IMR-90 (cell line): ENCODE measurements around the gene HIVEP1. TPM values are rescaled to one million over a fixed set of nuclear protein-coding genes. Genes with fewer than 3 reads are reported as not detected.

ENCODE experiments used
- ATAC-seq: fragments of 200-7000 bp; cut with Tn5 transposase; 2 replicates; pipeline ENCODE4 v1.9.1; 2020; ENCODE audit warnings: low read depth, mild to moderate bottlenecking, moderate library complexity
- BruUV-seq: library from RNA; stranded (reverse); fragments of 400-500 nt; replicated peaks from 2 replicates; lab custom pipeline; 2021; lab: Mats Ljungman, UMichigan
- CTCF ChIA-PET: fragments of 300-600 bp; formaldehyde crosslinking; extraction: SDS; loops from one replicate; lab custom pipeline; 2021; ENCODE audit warnings: antibody characterized with exemption; lab: Yijun Ruan, JAX
- POLR2A ChIA-PET: fragments of 300-600 bp; sonication (Branson Sonifier 250); formaldehyde crosslinking; loops from one replicate; lab custom pipeline; 2022; ENCODE audit warnings: antibody characterized with exemption; ENCODE audit not compliant: unreplicated experiment; lab: Charles Lee
- DNase-seq: peaks from one replicate; pipeline ENCODE4 v3.0.0; 2013
- H2AFZ ChIP-seq: replicated peaks from 2 replicates; pipeline ENCODE3; 2013; ENCODE audit warnings: low read length, mild to moderate bottlenecking; ENCODE audit not compliant: poor library complexity
- H2AK5ac ChIP-seq: 2 replicates; pipeline ENCODE4 v1.6.1; 2013; ENCODE audit warnings: low read depth, low read length, inconsistent platforms
- H2AK9ac ChIP-seq: replicated peaks from 2 replicates; pipeline ENCODE3; 2013; ENCODE audit warnings: mild to moderate bottlenecking, low read depth, low read length, moderate library complexity; ENCODE audit not compliant: poor library complexity
- H2BK120ac ChIP-seq: 2 replicates; pipeline ENCODE4 v1.6.1; 2013; ENCODE audit warnings: low read depth, low read length, inconsistent platforms
- H2BK15ac ChIP-seq: 3 replicates; pipeline ENCODE4 v1.6.1; 2013; ENCODE audit warnings: low read depth, low read length, inconsistent platforms
- H2BK20ac ChIP-seq: 2 replicates; pipeline ENCODE4 v1.6.1; 2013; ENCODE audit warnings: low read depth, mild to moderate bottlenecking, inconsistent platforms, low read length, moderate library complexity
- H2BK5ac ChIP-seq: 2 replicates; pipeline ENCODE4 v1.6.1; 2013; ENCODE audit warnings: mild to moderate bottlenecking, low read depth, low read length, inconsistent platforms; ENCODE audit not compliant: poor library complexity, severe bottlenecking
- H3K14ac ChIP-seq: replicated peaks from 2 replicates; pipeline ENCODE4 v1.6.1; 2013; ENCODE audit warnings: low read depth, low read length, inconsistent platforms
- H3K18ac ChIP-seq: 2 replicates; pipeline ENCODE4 v1.6.1; 2013; ENCODE audit warnings: low read depth, low read length, control low read depth
- H3K23ac ChIP-seq: 2 replicates; pipeline ENCODE4 v1.6.1; 2013; ENCODE audit warnings: low read depth, low read length, inconsistent platforms
- H3K27ac ChIP-seq: 2 replicates; pipeline ENCODE4 v1.5.1; 2013; ENCODE audit warnings: mild to moderate bottlenecking, control low read depth, low read length; ENCODE audit not compliant: insufficient read depth
- H3K27me3 ChIP-seq: 2 replicates; pipeline ENCODE4 v1.6.1; 2013; ENCODE audit warnings: low read length; ENCODE audit not compliant: control insufficient read depth, insufficient read depth
- H3K36me3 ChIP-seq: 2 replicates; pipeline ENCODE4 v1.6.1; 2013; ENCODE audit warnings: low read length, mixed read lengths; ENCODE audit not compliant: control insufficient read depth, insufficient read depth
- H3K4ac ChIP-seq: 2 replicates; pipeline ENCODE4 v1.6.1; 2013; ENCODE audit warnings: low read depth, low read length, inconsistent platforms
- H3K4me1 ChIP-seq: 2 replicates; pipeline ENCODE4 v1.6.1; 2013; ENCODE audit warnings: low read length, mixed read lengths; ENCODE audit not compliant: control insufficient read depth, insufficient read depth
- H3K4me2 ChIP-seq: 2 replicates; pipeline ENCODE4 v1.6.1; 2013; ENCODE audit warnings: low read depth, mild to moderate bottlenecking, control low read depth, low read length, moderate library complexity
- H3K4me3 ChIP-seq: 2 replicates; pipeline ENCODE4 v1.5.1; 2013; ENCODE audit warnings: low read depth, mild to moderate bottlenecking, control low read depth, low read length, moderate library complexity; ENCODE audit not compliant: insufficient read depth
- H3K56ac ChIP-seq: 2 replicates; pipeline ENCODE4 v1.6.1; 2013; ENCODE audit warnings: low read length, inconsistent platforms; ENCODE audit not compliant: insufficient read depth; ENCODE audit errors: extremely low read depth
- H3K79me1 ChIP-seq, 2 experiments: 2 replicates each; pipeline ENCODE4 v1.6.1; 2013; ENCODE audit warnings: low read length in 2 of 2, inconsistent platforms in 1 of 2, low read depth in 1 of 2
- H3K9ac ChIP-seq: 2 replicates; pipeline ENCODE4 v1.6.1; 2013; ENCODE audit warnings: low read depth, low read length, control low read depth
- H3K9me1 ChIP-seq: 2 replicates; pipeline ENCODE4 v1.6.1; 2013; ENCODE audit warnings: low read length, inconsistent platforms; ENCODE audit not compliant: insufficient read depth
- H3K9me3 ChIP-seq: 2 replicates; pipeline ENCODE4 v1.6.1; 2013; ENCODE audit warnings: low read length; ENCODE audit not compliant: control insufficient read depth, insufficient read depth
- H4K20me1 ChIP-seq: 2 replicates; pipeline ENCODE4 v1.6.1; 2013; ENCODE audit warnings: low read length, inconsistent platforms; ENCODE audit not compliant: insufficient read depth
- H4K5ac ChIP-seq: 2 replicates; pipeline ENCODE4 v1.6.1; 2013; ENCODE audit warnings: mild to moderate bottlenecking, low read depth, low read length, control low read depth
- H4K8ac ChIP-seq, 2 experiments: 2 replicates each; pipeline ENCODE4 v1.6.1; 2013; ENCODE audit warnings: low read depth in 2 of 2, low read length in 2 of 2, control low read depth in 1 of 2, inconsistent platforms in 1 of 2
- H4K91ac ChIP-seq: 2 replicates; pipeline ENCODE4 v1.6.1; 2013; ENCODE audit warnings: low read depth, low read length, inconsistent platforms; ENCODE audit not compliant: insufficient read depth
- CTCF ChIP-seq: conservative IDR thresholded peaks from 2 replicates; pipeline ENCODE4 v1.5.1; 2012; ENCODE audit warnings: mild to moderate bottlenecking, low read depth, low read length, improper control_type of control experiment
- ELK1 ChIP-seq: fragments of 150-350 bp; IDR thresholded peaks from 2 replicates; pipeline ENCODE4 v1.6.1; 2016; ENCODE audit warnings: low read depth, mild to moderate bottlenecking, low read length, moderate library complexity, borderline replicate concordance
- MXI1 ChIP-seq: IDR thresholded peaks from 2 replicates; pipeline ENCODE4 v1.6.1; 2012; ENCODE audit warnings: low read depth, mild to moderate bottlenecking, low read length, moderate library complexity, borderline replicate concordance
- NFE2L2 ChIP-seq: fragments of 150-350 bp; IDR thresholded peaks from 2 replicates; pipeline ENCODE4 v1.6.1; 2016; ENCODE audit warnings: low read depth, mild to moderate bottlenecking, low read length
- POLR2A ChIP-seq: IDR thresholded peaks from 2 replicates; pipeline ENCODE4 v1.6.1; 2012; ENCODE audit warnings: mild to moderate bottlenecking, low read depth, low read length
- RAD21 ChIP-seq: IDR thresholded peaks from 2 replicates; pipeline ENCODE4 v1.6.1; 2012; ENCODE audit warnings: low read length, improper control_type of control experiment
- RCOR1 ChIP-seq: IDR thresholded peaks from 2 replicates; pipeline ENCODE4 v1.6.1; 2012; ENCODE audit warnings: mild to moderate bottlenecking, low read length, improper control_type of control experiment; ENCODE audit not compliant: insufficient replicate concordance
- SMC3 ChIP-seq: fragments of 150-350 bp; IDR thresholded peaks from 2 replicates; pipeline ENCODE4 v1.6.1; 2016; ENCODE audit warnings: low read depth, mild to moderate bottlenecking, antibody characterized with exemption, low read length, moderate library complexity
- WGBS, 2 experiments: methylation state at CpG; one replicate each; pipeline versions ENCODE4 v1.1.5 to v1.1.7; 2013; ENCODE audit warnings: missing lambda C conversion rate in 2 of 2; ENCODE audit not compliant: insufficient read length in 1 of 2; ENCODE audit errors: extremely low coverage in 2 of 2; 5-methylcytosine and 5-hydroxymethylcytosine counted together
- dilution Hi-C: fragments of 300-500 bp; cut with HindIII; formaldehyde crosslinking; loops from one replicate; pipeline ENCODE4 v1.14.3; 2018; ENCODE audit warnings: low sequenced_read_pairs; ENCODE audit not compliant: unreplicated experiment
- in situ Hi-C: fragments of 300-500 bp; cut with MboI; formaldehyde crosslinking; loops from 3 replicates; pipeline ENCODE4 v1.14.3; 2019; ENCODE audit warnings: low sequenced_read_pairs, inconsistent platforms, mixed read lengths
- intact Hi-C: fragments of 100-400 bp; cut with micrococcal nuclease; formaldehyde crosslinking; loops from 2 replicates; pipeline ENCODE4 v1.10.0; 2022
- polyA plus RNA-seq, 3 experiments: library from polyadenylated mRNA; depleted of rRNA; stranded (reverse); fragments of >200 nt; gene quantifications; 2 replicates each; pipeline ENCODE4 v1.2.3, GENCODE V29; 2012; ENCODE audit warnings: low replicate concordance in 1 of 3
- total RNA-seq: library from RNA; depleted of rRNA; stranded (reverse); fragments of >200 nt; gene quantifications from 2 replicates; pipeline ENCODE4 v1.2.3, GENCODE V29; 2012
- TF ChIP-seq, protein P1 (sequence below): fragments of 150-350 bp; IDR thresholded peaks from 2 replicates; pipeline ENCODE4 v1.6.1; 2017; ENCODE audit warnings: mild to moderate bottlenecking, antibody characterized with exemption, low read length, low read depth

HIVEP1 gene
- total and polyA plus RNA-seq, 2 of the 4 experiments (the other 2 are of a cell fraction) = 13.0 to 17.2 TPM

GRCh38 chr6:11968241-11968806, 43.8 kb upstream of the HIVEP1 start:
- H2BK120ac ChIP-seq = peak overlapping the region; percentile 88; the same call in 1 of the 2 replicates
- DNase-seq (no peak), ATAC-seq (no peak)
- WGBS, 2 experiments = 83% methylated on average over 1 of the region's 3 CpGs; no CpG with 5 or more reads in 1 of the 2 experiments
- H3K9me3 ChIP-seq = no peaks in the 10 kb centered on the region
- intact Hi-C loops (no loop called here), dilution Hi-C loops (no loop called here), in situ Hi-C loops (no loop called here)
- CTCF ChIA-PET = no interaction called here
- TF ChIP-seq POLR2A (no peak), ELK1 (no peak), NFE2L2 (no peak), RAD21 (no peak), MXI1 (no peak), RCOR1 (no peak), CTCF (no peak), SMC3 (no peak)
- TF ChIP-seq, protein P1, sequence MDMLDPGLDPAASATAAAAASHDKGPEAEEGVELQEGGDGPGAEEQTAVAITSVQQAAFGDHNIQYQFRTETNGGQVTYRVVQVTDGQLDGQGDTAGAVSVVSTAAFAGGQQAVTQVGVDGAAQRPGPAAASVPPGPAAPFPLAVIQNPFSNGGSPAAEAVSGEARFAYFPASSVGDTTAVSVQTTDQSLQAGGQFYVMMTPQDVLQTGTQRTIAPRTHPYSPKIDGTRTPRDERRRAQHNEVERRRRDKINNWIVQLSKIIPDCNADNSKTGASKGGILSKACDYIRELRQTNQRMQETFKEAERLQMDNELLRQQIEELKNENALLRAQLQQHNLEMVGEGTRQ = no peak
- H3K14ac ChIP-seq = peak overlapping the region; percentile 73; the same call in 1 of the 2 replicates
- peak overlapping the region; percentile 45; the same call in 1 of the 2 replicates for H2BK20ac ChIP-seq
- no peak overlapping the region for H4K8ac ChIP-seq
- H3K4ac ChIP-seq = peak overlapping the region; percentile 70; the same call in 1 of the 2 replicates
- no peak overlapping the region for H3K18ac ChIP-seq
- H3K9ac ChIP-seq = no peak overlapping the region
- H2AK9ac ChIP-seq = no peak overlapping the region
- H3K56ac ChIP-seq = no peak overlapping the region
- peak overlapping the region; percentile 3; the same call in 1 of the 2 replicates for H2AK5ac ChIP-seq
- 0 out of 2 replicates have a peak overlapping the region, but pooled peaks have one; percentile 22 for H3K23ac ChIP-seq
- no peaks in the 10 kb centered on the region for H4K20me1 ChIP-seq
- H3K4me2 ChIP-seq = no peak overlapping the region
- H4K91ac ChIP-seq = peak overlapping the region; percentile 4; the same call in 1 of the 2 replicates
- no peak overlapping the region for H3K4me3 ChIP-seq
- BruUV-seq = no TSS peak
- H3K27ac ChIP-seq = no peak overlapping the region
- H2BK5ac ChIP-seq = no peak overlapping the region
- H3K36me3 ChIP-seq = no peaks in the 10 kb centered on the region
- H2AFZ ChIP-seq = no peak overlapping the region
- peak overlapping the region; percentile 2; the same call in 1 of the 3 replicates for H2BK15ac ChIP-seq
- H3K4me1 ChIP-seq = peaks cover 11% of the 10 kb centered on the region
- H3K79me1 ChIP-seq = no peaks in the 10 kb centered on the region; a peak in 1 of 4 replicates
- H3K9me1 ChIP-seq = peaks cover 9% of the 10 kb centered on the region
- no peak overlapping the region; the same call in 1 of the 2 replicates for H4K5ac ChIP-seq
- H3K27me3 ChIP-seq = no peaks in the 10 kb centered on the region
- POLR2A ChIA-PET = no interaction called here
